Measurements from ENCODE around the gene ZNF428.

ZNF428 gene

DNA sequence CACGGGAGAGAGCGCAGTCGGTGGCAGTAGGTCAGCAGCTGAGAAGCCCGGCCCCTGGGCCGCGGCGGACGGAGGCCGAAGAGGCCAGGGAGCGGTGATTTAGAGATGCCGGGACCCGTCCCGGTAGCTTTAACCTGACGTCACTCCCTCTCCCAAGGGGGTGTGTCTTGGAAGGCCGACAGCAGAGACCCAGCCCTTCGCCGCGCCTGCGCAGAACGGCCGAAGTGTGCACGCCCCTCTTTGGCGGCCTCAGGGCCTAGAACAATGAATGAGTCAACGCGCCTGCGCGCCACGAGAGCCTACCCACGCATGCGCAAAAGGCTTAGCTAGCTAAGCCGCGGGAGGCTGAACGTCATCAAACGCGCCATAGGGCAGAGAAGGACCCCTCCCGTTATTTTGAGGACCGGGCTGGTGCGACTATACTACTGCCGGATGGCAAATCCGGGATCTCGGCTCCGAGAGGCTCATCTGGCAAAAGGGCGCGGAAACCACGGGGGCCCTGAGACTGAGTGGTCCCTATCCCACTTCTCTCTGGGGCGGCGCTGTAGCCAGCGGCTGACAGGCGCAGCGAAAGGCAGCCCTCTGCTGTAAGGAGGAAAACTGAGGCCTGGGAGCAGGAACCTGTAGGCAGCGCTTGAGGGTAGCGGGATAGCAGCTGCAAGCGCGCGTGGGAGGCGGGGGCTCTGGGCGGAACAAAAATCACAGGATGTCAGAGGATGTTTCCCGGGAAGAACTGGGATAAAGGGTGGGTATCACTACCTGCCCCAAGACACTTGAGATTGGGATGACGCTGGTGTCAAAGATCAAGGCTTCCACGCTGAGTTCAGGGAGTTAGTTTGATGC lies 23.2 kb downstream of the ZNF428 start, which contains the start of the genes IRGQ and ZNF576:
Gene IRGQ, minus strand, starts transcription at position 136 of the 843 bp plus-strand sequence. CDS start 796 bp downstream, outside the sequence.
Gene ZNF576, plus strand, starts transcription at position 597 of the 843 bp plus-strand sequence. CDS start 514 bp downstream, outside the sequence.
- H3K4me3 ChIP-seq (replicated peaks; ENCODE audit: insufficient read depth, low read length) = peak within 1 kb of the TSS; percentile 77
- TF ChIP-seq CTCF (IDR thresholded peaks at IDR 0.05; ENCODE audit: insufficient read depth, low read length) (no peak), POLR2AphosphoS5 (IDR thresholded peaks at IDR 0.05; ENCODE audit: low read depth) (peak; percentile 69), SPI1 (IDR thresholded peaks at IDR 0.05; ENCODE audit: borderline replicate concordance, low read depth) (peak; percentile 1; the same call in 1 of the 2 replicates), GABPA (IDR thresholded peaks at IDR 0.05; ENCODE audit: low read depth) (no peak)
- H3K27ac ChIP-seq (replicated peaks) = peak within 1 kb of the TSS; percentile 100
- no peaks in the 10 kb centered on the region for H3K27me3 ChIP-seq (ENCODE audit: insufficient read depth, poor library complexity, severe bottlenecking)
- DNase-seq (ENCODE audit: low read depth in 1 of 2, low spot score in 1 of 2) = peak; percentile 98 to 100

DNA sequence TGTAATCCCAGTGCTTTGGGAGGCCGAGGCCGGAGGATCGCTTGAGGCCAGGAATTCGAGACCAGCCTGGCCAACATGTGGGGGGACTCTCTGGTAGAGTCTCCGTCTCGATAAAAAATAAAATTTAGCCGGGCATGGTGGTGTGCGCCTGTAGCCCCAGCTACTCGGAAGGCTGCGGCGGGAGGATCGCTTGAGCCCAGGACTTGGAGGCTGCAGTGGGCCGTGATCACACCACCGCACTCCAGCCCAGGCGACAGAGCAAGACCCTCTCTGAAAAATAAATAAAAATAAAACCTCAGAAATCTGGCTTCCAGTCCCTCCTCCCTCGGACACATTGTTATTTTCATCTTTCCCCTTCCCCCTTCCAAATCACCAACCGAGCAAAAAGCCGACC lies 23.8 kb downstream of the ZNF428 start:
- H3K4me3 ChIP-seq (replicated peaks; ENCODE audit: insufficient read depth, low read length) = peak overlapping the region; percentile 77
- no peaks in the 10 kb centered on the region for H3K27me3 ChIP-seq (ENCODE audit: insufficient read depth, poor library complexity, severe bottlenecking)
- no peak for DNase-seq (ENCODE audit: low read depth in 1 of 2, low spot score in 1 of 2)
- TF ChIP-seq POLR2AphosphoS5 (IDR thresholded peaks at IDR 0.05; ENCODE audit: low read depth) = no peak
- TF ChIP-seq REST (IDR thresholded peaks at IDR 0.05; ENCODE audit: insufficient replicate concordance, low read depth) = no peak
- TF ChIP-seq SPI1 (IDR thresholded peaks at IDR 0.05; ENCODE audit: borderline replicate concordance, low read depth) = no peak
- no peak for TF ChIP-seq CTCF (IDR thresholded peaks at IDR 0.05; ENCODE audit: insufficient read depth, low read length)
- TF ChIP-seq GABPA (IDR thresholded peaks at IDR 0.05; ENCODE audit: low read depth) = no peak
- H3K27ac ChIP-seq (replicated peaks) = peak overlapping the region; percentile 83

DNA sequence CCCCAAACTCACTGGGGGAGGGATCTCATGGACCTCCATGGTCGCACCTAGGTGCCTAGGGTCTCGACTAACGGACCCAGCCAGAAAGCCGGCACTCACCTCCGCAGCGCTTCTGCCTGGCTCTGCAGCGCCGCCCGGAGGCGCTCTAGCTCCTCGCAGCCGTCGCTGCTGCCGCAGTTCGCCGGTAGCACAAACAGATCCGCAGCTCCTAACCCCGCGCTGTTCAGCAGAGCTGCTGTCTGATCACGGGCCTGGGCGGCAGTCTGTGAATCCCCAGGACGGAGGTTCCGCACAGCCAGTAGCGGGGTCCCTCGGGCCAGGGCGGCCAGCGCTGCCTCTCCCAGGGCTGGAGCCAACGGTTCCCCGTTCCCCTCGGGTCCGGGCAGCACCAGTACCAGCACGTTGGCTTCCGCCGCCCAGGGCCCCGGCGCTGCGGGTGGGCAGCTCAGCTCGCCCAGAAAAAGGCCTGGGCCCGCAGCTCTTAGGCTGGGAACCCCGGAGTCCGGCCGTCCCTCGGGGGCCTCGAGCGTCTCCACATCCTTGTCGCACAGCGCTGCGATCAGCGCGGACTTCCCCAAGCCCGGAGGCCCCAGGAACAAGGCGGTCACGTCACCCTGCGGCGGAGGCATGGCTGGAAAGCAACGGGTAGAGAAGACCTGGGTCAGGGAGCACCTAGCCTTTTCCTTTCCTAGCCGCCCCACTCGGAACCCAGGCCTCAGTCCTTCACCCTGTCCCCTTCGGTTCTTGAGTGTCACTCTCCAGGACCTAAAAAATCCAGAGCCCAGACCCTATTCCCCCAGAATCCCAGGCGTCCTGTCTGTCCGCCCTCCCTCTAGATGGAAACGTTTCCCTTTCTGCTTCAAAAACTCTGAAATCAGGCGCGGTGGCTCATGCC lies 24.5 kb downstream of the ZNF428 start:
- H3K27ac ChIP-seq (replicated peaks) = peak overlapping the region; percentile 83
- H3K4me3 ChIP-seq (replicated peaks; ENCODE audit: insufficient read depth, low read length) = peak overlapping the region; percentile 77
- peak; percentile 61 to 74 for DNase-seq (ENCODE audit: low read depth in 1 of 2, low spot score in 1 of 2)
- TF ChIP-seq CTCF (IDR thresholded peaks at IDR 0.05; ENCODE audit: insufficient read depth, low read length) (peak; percentile 95), SPI1 (IDR thresholded peaks at IDR 0.05; ENCODE audit: borderline replicate concordance, low read depth) (no peak), REST (IDR thresholded peaks at IDR 0.05; ENCODE audit: insufficient replicate concordance, low read depth) (no peak), GABPA (IDR thresholded peaks at IDR 0.05; ENCODE audit: low read depth) (no peak), POLR2AphosphoS5 (IDR thresholded peaks at IDR 0.05; ENCODE audit: low read depth) (no peak; the same call in 1 of the 2 replicates)
- no peaks in the 10 kb centered on the region for H3K27me3 ChIP-seq (ENCODE audit: insufficient read depth, poor library complexity, severe bottlenecking)
